ENCODE data around the gene MTG2. TPM values are rescaled to one million over a fixed set of nuclear protein-coding genes. Genes with fewer than 3 reads are reported as not detected.

MTG2 gene
- total RNA-seq, 4 donors from 2014 or later = 21.4 to 42.0 (median 29.1) TPM

DNA sequence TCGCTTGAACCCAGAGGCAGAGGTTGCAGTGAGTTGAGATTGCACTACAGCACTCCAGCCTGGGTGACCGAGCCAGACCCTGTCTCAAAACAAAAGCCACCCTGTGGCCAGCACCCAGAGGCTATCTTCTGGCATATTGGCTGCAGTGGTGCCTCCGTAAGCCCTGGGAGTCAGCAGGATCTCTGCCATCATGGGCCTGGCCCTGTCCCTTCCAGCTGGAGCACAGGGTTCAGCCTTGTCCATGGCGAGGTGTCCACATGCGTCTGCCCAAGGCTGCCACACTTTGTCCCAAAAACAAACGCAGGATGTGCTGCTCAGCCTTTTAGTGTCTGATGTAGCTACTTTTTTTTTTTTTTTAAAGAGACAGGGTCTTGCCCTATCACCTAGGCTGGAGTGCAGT lies 15.4 kb upstream of the MTG2 start:
- DNase-seq (ENCODE audit: low spot score in 2 of 2) = no peak
- WGBS, 2 donors = 83 to 85% methylated on average over 6 of the region's 6 CpGs
- intact Hi-C loops (cut with DNase I; ENCODE audit: low total_unique reads) = no loop called here
- TF ChIP-seq, protein P1, sequence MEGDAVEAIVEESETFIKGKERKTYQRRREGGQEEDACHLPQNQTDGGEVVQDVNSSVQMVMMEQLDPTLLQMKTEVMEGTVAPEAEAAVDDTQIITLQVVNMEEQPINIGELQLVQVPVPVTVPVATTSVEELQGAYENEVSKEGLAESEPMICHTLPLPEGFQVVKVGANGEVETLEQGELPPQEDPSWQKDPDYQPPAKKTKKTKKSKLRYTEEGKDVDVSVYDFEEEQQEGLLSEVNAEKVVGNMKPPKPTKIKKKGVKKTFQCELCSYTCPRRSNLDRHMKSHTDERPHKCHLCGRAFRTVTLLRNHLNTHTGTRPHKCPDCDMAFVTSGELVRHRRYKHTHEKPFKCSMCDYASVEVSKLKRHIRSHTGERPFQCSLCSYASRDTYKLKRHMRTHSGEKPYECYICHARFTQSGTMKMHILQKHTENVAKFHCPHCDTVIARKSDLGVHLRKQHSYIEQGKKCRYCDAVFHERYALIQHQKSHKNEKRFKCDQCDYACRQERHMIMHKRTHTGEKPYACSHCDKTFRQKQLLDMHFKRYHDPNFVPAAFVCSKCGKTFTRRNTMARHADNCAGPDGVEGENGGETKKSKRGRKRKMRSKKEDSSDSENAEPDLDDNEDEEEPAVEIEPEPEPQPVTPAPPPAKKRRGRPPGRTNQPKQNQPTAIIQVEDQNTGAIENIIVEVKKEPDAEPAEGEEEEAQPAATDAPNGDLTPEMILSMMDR (IDR thresholded peaks at IDR 0.05) = no peak
- TF ChIP-seq POLR2A (IDR thresholded peaks at IDR 0.05) = no peak
- H3K4me3 ChIP-seq (ENCODE audit: low read depth, poor library complexity, severe bottlenecking) = no peak overlapping the region

DNA sequence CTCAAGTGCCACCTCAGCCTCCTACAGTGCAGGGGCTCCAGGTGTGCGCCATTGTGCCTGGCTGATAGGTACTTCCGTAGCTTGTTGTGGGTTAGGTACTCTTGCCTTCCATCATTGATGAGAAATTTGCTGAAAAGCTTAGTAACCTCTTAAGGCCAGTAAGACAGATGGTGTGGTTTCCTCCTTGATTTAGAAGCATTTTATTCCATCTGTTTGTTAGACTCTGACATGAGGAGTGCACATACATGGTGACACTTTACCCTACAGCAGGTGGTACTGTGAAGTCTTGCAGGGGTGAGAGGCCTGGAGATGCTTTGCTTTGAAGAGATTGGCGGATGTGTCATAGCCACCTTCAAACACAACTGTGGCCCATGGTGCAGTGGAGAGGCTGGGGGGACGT lies 14.8 kb upstream of the MTG2 start:
- TF ChIP-seq, protein P1 (IDR thresholded peaks at IDR 0.05) = no peak
- no peak overlapping the region for H3K4me3 ChIP-seq (ENCODE audit: low read depth, poor library complexity, severe bottlenecking)
- intact Hi-C loops (cut with DNase I; ENCODE audit: low total_unique reads) = no loop called here
- WGBS, 2 donors = 69 to 96% methylated on average over 4 of the region's 4 CpGs
- no peak for DNase-seq (ENCODE audit: low spot score in 2 of 2)

DNA sequence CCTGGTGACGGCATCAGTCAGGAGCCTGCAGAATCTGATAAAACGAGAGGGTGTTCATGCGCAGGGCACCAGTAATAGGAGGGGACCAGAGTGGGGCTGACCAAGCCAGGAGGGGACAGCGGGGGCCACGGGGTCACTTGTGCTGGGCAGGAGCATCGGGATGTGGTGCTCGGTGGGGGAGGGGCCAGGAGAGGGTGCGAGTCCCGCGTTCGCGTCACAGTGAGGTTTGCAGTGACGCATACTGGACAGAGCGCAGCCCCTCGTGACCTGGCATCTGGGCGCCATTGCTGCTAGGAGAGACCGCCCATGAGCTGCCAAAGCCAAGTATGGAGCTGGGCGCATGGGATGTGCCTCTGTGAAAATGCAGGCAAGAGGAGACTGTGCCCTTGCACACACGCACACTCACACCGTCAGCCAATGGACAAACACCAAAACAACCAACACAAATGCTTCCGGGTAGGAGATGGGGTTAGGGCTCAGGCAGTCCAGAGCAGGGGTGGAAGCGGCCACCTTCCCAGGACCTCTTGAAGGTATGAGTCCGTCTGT lies 13.9 kb upstream of the MTG2 start:
- intact Hi-C loops (cut with DNase I; ENCODE audit: low total_unique reads) = no loop called here
- DNase-seq (ENCODE audit: low spot score in 2 of 2) = no peak
- 93 to 95% methylated on average over 21 to 23 of the region's 23 CpGs for WGBS, 2 donors
- H3K4me3 ChIP-seq (ENCODE audit: low read depth, poor library complexity, severe bottlenecking) = no peak overlapping the region
- TF ChIP-seq POLR2A (IDR thresholded peaks at IDR 0.05) = no peak
- TF ChIP-seq, protein P1 (IDR thresholded peaks at IDR 0.05) = no peak

- H3K4me3 ChIP-seq (ENCODE audit: low read depth, poor library complexity, severe bottlenecking) = no peak overlapping the region
- intact Hi-C loops (cut with DNase I; ENCODE audit: low total_unique reads) = no loop called here
- WGBS, 2 donors = 91 to 93% methylated on average over 9 of the region's 9 CpGs
- DNase-seq (ENCODE audit: low spot score in 2 of 2) = no peak
- TF ChIP-seq, protein P1 (IDR thresholded peaks at IDR 0.05) = no peak
- no peak for TF ChIP-seq POLR2A (IDR thresholded peaks at IDR 0.05)
Measured at GRCh38 chr20:62170536-62170935, 12.3 kb upstream of the MTG2 start.

DNA sequence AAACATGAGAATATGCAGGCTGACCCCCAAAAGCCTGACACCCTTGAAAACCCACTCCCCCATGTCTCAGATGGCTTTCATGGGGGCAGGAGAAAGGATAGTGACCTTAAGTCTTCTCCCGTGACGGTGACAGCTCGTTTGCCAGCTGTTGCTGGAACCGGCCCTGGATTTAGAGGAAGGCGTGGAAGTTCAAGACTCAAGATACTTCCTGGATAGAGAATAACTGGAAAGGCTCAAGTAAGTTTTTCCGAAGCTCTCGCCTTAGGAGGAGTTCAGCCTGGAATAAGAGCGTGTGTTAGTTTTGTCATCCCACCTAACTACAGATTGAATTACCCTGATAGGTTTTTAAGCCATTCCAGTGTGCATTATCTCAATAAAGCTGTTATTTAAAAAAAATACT lies 11.6 kb upstream of the MTG2 start:
- 84 to 90% methylated on average over 8 of the region's 8 CpGs for WGBS, 2 donors
- TF ChIP-seq, protein P1 (IDR thresholded peaks at IDR 0.05) = no peak
- TF ChIP-seq POLR2A (IDR thresholded peaks at IDR 0.05) = no peak
- no peak overlapping the region for H3K4me3 ChIP-seq (ENCODE audit: low read depth, poor library complexity, severe bottlenecking)
- intact Hi-C loops (cut with DNase I; ENCODE audit: low total_unique reads) = no loop called here
- DNase-seq (ENCODE audit: low spot score in 2 of 2) = no peak

DNA sequence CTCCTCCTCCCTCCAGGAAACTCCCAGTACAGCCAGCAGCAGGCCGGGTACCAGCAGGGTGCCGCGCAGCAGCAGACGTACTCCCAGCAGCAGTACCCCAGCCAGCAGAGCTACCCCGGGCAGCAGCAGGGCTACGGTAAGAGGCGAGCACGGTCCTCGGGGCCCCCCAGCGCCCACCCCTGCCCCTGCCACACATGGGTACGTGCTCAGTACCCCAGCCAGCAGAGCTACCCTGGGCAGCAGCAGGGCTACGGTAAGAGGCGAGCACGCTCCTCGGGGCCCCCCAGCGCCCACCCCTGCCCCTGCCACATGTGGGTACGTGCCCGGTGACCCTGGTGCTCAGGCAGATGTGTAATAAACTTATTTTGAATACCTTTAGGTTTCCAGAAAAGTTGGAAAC lies 10.2 kb upstream of the MTG2 start:
- no peak overlapping the region for H3K4me3 ChIP-seq (ENCODE audit: low read depth, poor library complexity, severe bottlenecking)
- 92 to 97% methylated on average over 17 to 18 of the region's 18 CpGs for WGBS, 2 donors
- TF ChIP-seq POLR2A (IDR thresholded peaks at IDR 0.05) = no peak
- TF ChIP-seq, protein P1 (IDR thresholded peaks at IDR 0.05) = no peak
- intact Hi-C loops (cut with DNase I; ENCODE audit: low total_unique reads) = no loop called here
- DNase-seq (ENCODE audit: low spot score in 2 of 2) = no peak

Data from lower leg skin (tissue), 4 donors.